Stimulated activated CD8-positive, alpha-beta memory T cell treated with anti-CD3 and anti-CD28 coated beads, Interleukin-12 subunit alpha, Interleukin-12 subunit beta, amount 100 ng/mL, for 24 hours (primary cell): Measurements from ENCODE around the gene GRIK3.

ENCODE experiments used
- DNase-seq: peaks from one replicate; pipeline ENCODE4 v3.0.0-alpha.2; 2020; ENCODE audit errors: extremely low read depth

Gene GRIK3

DNA sequence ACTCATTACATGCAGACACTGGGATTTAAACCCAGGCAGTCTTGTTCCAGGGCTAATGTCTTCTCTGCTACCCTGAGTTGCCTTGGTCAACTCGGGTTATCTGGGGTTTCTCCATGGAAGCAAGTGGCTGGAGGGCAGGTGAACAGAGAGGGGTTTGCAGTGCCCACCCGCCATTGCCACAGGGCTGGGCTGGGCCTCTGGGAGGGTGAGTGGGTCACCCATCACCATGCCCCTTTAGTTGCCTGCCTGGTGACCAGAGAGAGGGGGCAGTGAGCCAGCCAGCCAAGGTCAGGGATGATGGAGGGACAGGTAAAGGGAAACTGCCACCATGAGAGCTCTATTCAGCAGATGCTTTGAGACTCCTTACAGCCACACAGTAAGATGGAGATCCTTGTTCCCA lies 53.2 kb downstream of the GRIK3 start:
- no peak for DNase-seq

- no peak for DNase-seq
Measured at GRCh38 chr1:36977731-36978406, 56.4 kb downstream of the GRIK3 start.

DNA sequence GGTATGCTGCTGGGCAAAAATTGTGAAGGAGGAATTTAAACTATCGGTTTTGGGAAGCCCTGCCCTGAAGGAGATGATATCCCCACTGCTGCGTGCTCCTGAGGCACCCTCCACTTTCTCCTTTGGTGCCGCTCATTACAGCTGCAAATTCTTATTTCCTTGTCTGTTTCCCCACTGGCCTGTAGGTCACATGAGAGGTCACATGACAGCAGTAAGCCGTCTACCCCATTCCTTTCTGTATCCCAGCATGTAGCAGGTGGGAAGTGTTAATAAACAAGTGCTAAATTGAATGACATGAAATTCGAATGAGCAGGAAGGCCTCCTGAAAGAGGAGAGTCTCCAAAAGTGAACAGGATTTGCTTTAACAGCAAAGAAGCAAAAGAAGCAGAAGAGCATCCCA lies 58.7 kb downstream of the GRIK3 start:
- no peak for DNase-seq

- no peak for DNase-seq
Measured at GRCh38 chr1:36973056-36973455, 61.3 kb downstream of the GRIK3 start.

DNA sequence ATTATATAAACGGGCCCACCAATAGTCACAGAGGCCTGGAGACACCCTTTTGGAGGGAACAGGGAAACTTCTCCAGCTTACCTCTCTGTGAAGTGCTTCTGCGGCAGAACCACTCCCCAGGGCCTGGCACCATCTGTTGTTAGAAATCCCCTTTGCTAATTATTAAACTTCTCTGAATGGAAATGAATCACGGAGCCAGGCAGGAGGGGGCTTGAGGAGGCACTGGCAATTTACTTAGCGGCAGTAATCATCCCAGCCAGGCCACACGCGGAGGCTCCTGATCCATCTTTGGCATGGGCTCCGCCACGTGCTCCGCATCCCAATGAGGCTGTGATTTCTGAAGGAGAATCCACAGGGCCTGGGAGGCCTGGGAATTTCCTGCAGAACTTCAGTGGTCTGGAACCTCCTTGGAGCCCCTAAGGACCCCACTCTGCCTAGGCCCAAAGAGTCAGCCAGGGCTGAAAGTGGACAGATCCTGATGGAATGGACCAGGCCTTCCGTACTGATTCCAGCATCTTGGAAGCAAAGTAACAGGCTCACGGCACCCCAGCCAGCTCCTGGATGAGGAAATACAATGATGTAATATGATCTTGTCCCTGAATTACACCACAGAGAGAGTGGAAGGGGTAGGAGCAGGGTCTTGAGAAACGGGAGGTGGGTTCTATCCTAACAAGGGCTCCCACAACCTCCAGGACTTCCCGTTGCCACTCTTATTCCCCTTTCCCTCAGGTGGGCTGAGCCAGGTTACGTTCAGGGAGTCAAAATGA lies 62.3 kb downstream of the GRIK3 start:
- DNase-seq, result no peak

DNA sequence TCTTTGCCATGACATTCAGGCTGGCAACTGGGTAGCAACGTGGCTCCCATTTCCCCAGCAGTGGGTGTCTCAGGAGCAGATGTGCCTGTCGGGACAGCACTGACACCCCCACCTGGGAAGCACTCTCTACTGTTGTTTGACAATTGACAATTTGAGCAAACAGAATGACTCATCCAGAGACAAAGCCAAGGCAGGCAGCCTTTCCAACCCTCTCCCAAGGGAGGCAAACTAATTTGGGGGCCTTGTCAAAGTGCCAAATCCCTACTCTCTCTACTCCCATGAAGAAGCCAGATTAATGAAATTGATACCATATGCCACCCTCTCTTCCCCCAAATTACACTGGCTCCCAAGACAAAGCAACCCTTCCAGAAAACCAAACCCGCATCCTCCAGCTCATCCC lies 65.6 kb downstream of the GRIK3 start:
- DNase-seq, result no peak

- DNase-seq, result no peak
Measured at GRCh38 chr1:36966242-36966641, 68.1 kb downstream of the GRIK3 start.

- no peak for DNase-seq
Measured at GRCh38 chr1:36965275-36966159, 68.8 kb downstream of the GRIK3 start.

DNA sequence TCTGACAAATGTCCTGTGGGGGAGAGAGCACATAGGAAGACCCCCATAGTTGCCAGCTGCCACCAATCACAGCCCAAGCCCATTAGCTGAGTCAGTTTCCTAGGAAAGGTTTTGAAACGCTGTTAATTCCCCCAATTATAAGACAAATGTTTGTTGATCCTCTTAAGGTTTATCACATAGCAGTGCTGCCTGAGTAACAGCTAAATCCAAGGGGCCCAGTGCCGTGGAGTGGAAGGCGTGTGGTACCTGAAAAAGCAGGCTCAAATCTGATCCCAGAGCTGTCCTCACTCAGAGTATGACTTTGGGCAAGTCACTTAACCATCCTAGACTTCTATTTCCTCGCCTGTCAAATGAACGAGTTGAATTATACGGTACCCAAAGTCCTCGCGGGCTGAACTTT lies 69.5 kb downstream of the GRIK3 start:
- DNase-seq, result no peak

- no peak for DNase-seq
Measured at GRCh38 chr1:36963006-36963405, 71.3 kb downstream of the GRIK3 start.

GRCh38 chr1:36961062-36961615 lies 73.2 kb downstream of the GRIK3 start:
- no peak for DNase-seq

GRCh38 chr1:36956570-36956969 lies 77.7 kb downstream of the GRIK3 start:
- DNase-seq, result no peak

DNA sequence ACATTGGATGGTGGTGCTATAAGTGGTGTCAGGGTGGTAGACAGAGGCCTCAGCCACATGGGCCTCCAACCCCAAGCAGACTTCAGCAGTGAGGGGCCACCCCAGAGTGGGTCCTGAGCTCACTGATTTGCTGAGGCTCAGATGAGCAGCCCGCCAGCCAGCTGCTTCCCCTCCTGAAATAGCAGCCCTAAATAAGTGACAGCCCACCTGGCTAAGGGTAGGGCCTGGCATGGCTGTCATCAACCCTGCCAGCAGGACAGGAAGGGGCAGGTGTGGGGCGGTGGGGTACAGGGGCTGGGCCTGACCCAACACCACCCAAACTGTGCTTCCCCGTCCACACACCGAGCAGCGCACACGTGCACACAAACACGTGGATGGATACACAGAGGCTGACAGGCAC lies 79.3 kb downstream of the GRIK3 start:
- DNase-seq, result no peak

DNA sequence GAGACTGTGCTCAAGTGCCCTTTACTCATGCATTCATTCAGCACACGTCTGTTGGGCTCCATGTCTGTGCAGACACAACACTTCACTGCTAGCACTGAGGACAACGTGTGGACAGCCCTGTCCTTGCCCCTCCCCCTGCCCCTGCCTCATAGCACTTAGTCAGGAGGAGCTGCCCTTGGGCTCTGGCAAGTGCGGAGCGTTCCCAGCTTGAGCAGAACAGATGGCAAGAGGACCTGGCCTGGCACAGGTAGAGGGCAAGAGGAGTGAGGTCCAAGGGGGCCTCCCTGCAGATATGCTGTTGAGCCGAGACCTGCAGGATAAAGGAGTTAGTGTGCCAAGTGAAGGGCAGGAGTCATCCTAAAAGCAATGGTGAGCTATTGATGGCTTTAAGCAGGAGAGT lies 81.3 kb downstream of the GRIK3 start:
- no peak for DNase-seq

GRCh38 chr1:36951761-36952160 lies 82.6 kb downstream of the GRIK3 start:
- DNase-seq, result no peak

- no peak for DNase-seq
Measured at GRCh38 chr1:36951292-36951750, 83.0 kb downstream of the GRIK3 start.

- DNase-seq, result no peak
Measured at GRCh38 chr1:36950604-36951291, 83.6 kb downstream of the GRIK3 start.

- DNase-seq, result no peak
Measured at GRCh38 chr1:36948606-36949005, 85.7 kb downstream of the GRIK3 start.

DNA sequence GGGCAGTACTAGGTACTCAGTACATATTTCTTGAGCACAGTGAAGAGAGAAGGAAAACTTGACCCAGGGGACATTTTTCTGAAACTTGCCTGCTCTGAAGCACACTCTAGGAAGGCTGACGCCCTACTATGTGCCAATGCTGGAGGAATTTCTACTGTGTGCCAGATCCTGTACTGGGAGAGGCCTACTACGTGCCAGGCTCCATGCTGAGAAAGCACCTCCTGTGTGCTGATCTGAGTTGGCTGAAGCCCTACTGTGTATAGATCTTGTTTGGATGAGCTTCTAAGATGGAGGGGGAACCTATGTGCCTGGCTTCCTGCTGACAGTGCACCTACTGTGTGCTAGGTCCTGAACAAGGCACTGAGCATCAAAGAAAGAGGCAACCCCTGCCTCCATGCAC lies 86.2 kb downstream of the GRIK3 start:
- no peak for DNase-seq

GRCh38 chr1:36947384-36947783 lies 86.9 kb downstream of the GRIK3 start:
- DNase-seq, result no peak

- no peak for DNase-seq
Measured at GRCh38 chr1:36944883-36945282, 89.4 kb downstream of the GRIK3 start.

DNA sequence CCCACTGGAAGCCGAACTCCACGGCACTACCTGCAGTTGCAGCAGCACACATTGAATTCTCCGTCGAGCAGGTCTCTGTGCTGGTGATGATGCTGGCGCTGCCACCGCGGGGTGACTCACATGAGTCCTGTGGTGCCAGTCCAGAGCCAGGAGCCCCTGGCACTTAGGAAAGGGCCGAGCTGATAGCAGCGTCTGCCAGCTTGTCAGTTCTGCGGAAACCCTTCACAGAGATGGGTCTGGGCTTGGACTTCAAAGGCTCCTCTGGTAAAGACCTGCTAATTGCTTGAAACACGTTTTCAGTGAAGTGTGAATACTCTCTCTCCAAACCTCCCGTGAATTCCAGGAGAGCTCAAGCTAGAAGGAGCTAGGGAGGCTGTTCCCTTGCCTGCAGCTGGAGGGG lies 92.2 kb downstream of the GRIK3 start:
- DNase-seq, result no peak
